GM10847 (cell line): ENCODE measurements around the gene PLSCR3.

Experiments
- POLR2A ChIP-seq: IDR thresholded peaks from 2 replicates; pipeline ENCODE4 v1.6.1; 2011; ENCODE audit not compliant: insufficient read length; ENCODE audit errors: extremely low read depth

PLSCR3 gene

DNA sequence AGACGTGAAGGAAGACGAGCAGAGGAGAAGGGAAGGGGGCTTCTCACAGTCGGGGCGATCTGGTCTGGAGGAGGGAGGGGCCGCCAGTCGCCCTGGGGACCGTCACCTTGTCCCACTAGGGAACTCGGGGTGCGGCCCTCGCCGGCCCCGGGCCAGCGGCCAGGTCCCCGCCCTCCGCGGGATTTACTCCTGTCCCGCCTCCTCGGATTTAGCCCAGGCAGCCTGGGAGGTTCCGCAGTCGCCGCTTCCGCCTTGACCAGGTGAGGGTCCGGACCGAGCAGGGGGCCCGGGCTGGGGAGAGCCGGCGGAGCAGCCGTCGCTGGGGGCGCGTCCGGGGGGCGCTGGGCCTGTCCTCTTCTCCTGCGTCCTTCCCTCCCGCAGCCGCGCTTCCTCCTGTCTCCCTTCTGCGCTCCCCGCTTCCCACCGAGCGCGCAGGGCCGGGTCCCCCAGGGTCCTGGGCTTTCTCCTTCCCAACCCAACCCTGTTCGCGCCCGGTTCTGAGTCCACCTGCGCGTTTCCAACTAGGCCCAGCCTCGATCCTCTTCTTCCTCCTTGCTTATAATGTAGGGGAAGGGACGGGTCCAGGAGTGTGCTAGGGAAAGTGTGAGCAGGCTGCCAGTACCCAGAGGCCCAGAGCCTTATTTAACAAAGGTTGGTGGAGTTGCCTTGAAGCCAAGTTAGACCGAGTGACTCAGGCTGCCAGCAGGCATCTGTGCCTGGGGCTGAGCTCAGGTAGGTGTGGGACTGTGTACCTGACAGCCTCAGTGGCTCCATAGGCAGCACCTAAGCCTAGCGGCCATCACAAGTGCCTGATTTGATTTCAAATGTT lies 13.3 kb downstream of the PLSCR3 start, which contains the start of gene TNK1:
TSS of gene TNK1 (plus strand) at position 235 of the 829 bp plus-strand sequence. CDS start 1,838 bp downstream, outside the sequence.
- TF ChIP-seq POLR2A: no peak

DNA sequence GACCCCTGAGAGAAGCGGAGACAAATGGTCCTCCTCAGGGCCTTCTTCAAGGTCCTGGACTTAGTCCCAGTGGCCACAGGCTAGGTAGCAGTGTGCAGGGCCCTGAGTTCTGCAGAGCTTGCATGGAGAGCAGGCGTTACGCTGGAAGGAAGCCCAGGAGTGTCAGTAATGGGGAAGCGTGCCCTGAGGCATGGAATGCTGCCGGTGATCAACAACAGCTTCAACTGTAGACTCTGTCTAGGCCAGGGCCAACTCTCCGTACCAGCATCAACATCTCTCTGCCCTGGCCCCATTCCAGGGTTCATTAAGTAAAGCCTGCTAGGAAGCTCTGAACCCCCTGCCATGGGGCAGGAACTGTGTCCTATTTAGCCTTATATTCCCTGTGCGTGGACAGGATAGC lies 14.0 kb downstream of the PLSCR3 start:
- no peak for TF ChIP-seq POLR2A

DNA sequence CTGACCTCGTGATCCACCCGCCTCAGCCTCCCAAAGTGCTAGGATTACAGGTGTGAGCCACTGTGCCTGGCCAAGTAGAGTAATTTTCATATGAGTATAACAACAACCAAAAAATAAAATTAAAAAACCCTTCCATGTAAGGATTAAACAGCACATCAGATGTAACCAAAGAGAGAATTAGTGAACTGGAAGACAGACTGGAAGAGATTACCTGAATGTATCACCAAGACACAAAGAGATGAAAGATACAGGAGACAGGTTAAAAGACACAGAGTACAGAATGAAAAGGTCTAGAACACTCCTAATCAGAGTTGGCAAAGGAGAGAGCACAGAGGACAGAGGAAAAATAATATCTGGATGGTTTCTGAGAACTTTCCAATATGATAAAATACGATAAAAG lies 15.2 kb downstream of the PLSCR3 start:
- TF ChIP-seq POLR2A: no peak

DNA sequence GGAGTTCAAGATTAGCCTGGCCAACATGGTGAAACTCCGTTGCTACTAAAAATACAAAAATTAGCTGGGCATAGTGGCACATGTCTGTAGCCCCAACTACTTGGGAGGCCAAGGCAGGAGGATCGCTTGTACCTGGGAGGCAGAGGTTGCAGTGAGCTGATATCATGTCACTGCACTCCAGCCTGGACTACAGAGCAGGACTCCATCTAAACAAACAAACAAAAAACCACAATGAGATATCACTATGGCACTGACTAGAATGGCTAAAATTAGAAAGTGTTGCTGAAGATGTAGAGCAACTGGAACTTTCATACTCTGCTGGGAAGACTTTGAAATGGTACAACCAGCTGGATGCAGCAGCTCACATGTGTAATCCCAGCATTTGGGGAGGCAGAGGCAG lies 20.0 kb downstream of the PLSCR3 start:
- TF ChIP-seq POLR2A: no peak

DNA sequence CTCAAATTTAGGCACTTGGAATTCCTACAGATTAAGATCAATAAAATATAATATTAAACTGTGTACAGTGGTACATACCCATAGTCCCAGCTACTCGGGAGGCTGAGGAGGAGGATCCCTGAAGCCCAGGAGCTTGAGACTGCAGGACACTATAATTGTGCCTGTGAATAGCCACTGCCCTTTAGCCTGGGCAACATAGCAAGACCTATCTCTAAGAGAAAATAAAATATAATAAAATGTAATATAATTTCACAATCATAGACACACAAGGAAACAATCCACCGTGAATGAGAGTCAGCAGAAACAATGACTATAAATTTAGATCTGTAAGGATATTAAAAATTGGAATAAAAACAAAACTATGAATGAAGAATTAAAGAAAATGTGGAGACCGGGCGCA lies 23.5 kb downstream of the PLSCR3 start:
- TF ChIP-seq POLR2A: no peak

DNA sequence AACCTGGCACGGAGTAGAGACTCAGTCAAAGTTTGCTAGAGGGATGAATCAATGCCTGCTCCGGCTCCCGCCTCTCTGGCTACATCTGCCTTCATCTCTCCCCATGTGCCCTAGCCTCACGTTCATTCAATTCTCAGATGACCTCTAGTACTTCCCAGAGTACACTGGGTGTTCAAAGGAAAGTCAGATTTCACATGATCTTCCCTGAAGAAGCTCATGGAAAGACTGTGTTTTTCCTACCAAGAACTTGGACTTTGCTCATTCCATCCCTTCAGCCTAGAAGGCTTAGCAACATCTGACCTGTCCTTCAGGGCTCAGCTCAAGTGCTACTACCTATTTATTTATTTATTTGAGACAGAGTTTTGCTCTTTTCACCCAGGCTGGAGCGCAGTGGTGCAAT lies 24.5 kb downstream of the PLSCR3 start:
- no peak for TF ChIP-seq POLR2A

DNA sequence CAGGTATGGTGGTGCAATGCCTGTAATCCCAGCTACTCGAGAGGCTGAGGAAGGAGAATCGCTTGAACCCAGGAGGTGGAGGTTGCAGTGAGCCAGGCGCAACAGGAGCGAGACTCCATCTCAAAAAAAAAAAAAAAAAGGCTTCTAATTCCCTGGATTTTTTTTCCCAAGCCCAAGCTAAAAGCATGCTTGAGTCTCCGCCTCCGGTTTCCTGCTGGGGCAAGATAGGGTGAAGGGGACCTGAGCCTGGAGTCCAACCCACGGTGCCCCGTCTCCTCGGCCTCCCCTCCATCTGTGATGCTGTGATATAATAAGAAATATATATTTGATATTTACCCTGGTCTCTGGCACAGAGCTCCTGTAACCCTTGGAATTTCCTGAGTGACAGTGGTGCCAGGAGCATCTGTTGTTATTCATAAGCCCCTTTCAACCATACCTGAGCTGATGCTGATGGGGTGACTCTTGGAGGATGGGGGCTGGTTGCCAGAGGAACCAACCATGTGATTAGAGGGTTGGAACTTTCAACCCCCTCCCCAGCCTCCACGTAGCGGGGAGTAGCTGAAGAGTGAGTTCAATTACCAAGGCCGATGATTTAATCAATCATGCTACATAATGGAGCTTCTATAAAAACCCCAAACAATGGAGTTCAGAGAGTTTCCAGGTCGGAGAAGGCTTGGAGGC lies 26.3 kb downstream of the PLSCR3 start:
- TF ChIP-seq POLR2A: no peak

DNA sequence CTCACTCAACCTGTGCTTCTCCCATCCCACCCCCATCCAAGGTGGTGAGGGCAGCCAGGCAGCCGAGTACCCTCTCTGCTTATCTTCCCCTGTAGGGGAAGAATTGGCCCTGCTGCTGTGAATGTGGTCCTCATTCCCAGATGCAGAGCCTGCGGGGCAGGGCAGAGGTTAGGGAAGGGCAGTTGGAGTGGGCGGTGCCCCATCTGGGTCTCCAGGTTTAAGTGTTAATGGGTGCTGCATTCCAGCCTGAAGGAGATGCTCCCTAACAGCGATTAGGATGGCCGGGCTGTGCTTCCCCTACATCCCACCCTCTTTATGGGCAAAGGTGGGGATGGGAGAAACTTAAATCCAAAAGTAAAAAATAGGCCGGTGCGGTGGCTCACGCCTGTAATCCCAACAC lies 27.2 kb downstream of the PLSCR3 start:
- TF ChIP-seq POLR2A: no peak

DNA sequence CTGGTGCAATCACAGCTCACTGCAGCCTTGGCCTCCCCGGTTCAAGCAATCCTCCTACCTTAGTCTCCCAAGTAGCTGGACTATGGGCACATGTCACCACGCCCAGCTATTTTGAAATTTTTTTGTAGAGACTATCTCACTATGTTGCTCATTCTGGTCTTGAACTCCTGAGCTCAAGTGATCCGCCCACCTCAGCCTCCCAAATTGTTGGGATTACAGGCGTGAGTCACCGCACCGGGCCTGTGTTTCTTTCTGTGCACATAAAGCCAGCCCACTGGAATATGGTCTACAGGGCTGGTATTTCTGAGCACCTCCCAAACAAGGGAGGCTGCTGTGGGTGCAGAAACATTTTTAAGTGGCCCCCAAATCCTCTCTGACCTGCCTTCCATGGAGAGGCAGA lies 31.0 kb downstream of the PLSCR3 start:
- TF ChIP-seq POLR2A: no peak

DNA sequence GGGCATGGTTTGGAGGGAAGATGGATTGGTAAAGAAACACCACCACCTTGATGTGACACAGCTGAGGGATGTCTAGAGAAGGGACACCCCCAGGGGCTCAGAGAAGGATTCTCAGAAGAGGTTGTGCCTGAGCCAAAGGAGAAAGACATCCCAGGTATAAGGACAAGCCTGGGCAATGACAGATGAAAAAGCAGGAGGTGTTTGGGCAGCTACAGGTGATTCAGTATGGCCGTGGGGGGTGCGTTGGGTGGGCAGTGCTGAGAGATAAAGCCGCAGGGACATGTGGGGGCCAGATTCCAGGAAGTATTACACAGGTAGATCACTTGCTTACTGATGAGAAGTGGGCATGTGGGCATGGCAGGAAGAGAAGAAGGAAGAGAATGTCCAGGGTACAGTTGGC lies 32.4 kb downstream of the PLSCR3 start:
- TF ChIP-seq POLR2A: no peak

DNA sequence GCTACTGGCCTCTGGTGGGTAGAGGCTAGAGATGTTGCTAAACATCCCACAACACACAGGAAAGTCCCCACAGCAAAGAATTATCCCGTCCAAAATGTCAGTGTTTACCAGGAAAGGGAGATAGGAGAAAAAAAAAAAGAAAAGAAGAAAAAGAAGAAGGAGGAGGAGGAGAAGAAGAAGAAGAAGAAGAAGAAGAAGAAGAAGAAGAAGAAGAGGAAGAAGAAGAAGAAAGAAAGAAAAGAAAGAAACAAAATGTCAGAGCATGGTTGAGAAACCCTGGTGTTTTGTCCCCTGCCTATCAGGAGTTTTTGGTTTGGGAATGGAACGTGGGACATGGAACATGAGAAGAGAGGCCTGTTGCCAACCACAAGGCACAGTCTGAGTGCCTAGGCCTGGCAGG lies 36.9 kb downstream of the PLSCR3 start:
- TF ChIP-seq POLR2A: no peak

DNA sequence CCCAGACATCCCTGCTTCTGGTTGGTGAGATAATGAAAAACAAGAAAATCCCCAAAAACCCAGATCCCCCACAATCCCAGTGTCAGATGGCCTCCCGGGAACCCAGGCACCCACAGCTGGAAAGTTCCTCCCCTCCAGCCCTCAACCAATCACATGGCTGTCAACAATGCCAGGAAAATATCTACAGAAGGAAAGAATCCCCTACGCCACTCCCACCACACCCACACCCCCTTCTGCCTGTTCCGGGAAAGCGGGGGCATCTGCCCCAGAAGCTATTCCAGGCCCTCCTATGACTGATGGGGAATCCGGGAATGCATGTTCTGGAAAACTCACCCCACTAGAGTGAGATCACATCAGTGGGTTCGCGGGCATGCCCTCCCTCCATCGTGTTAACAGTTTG lies 37.6 kb downstream of the PLSCR3 start:
- TF ChIP-seq POLR2A: no peak

DNA sequence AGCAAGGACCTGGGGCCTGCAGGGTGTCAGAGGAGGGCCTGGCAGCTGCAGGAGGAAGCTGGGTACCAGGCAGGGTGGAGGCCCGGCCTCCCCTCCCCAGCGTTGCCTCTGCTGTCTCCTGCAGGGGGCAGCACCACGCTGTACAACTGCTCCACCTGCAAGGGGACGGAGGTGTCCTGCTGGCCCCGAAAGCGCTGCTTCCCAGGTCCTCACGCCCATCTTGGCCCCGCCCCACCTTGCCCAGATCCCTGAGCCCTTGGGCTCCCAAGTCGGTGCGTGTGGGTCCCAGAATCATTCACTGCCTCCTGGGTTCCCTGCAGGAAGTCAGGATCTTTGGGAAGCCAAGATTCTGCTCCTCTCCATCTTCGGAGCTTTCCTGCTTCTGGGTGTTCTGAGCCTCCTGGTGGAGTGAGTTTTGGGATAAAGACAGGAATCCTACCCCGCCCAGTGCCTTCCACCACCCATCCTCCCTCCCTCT lies 38.2 kb downstream of the PLSCR3 start:
- TF ChIP-seq POLR2A: no peak

DNA sequence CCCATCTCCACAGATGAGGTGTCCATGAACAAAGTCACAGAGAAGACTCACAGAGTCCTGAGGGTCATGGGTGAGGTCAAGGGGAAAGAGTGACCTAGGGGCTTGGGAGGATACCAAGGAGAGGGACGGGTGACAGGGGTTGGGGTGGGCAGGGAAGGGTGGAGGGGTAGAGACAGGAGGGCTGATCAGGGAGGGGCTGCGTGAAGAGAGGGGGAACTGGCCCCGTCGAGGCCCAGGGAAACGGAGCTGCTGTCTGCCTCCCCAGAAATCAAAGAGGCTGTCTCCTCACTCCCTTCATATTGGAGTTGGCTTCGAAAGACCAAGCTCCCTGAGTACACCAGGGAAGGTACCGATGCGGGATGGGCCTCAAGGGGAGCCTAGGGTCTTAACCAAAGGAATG lies 38.8 kb downstream of the PLSCR3 start:
- no peak for TF ChIP-seq POLR2A

DNA sequence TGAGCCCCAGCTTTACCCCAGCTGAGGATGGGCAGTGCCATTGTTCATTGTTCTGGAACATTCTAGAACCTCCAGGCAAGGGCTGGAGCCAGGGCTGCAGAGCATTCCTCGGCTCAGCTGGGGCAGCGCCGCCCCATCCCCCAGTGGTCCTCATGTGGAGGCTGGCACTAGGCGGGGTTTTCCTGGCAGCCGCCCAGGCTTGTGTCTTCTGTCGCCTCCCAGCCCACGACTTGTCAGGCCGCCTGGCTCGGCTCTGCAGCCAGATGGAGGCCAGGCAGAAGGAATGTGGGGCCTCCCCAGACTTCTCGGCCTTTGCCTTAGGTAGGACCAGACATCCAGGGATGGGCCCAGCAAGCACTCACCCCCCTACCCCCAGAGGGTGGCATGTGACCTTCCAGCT lies 39.3 kb downstream of the PLSCR3 start, which contains the start of gene TMEM95:
TSS of gene TMEM95 (plus strand) at position 104 of the 400 bp plus-strand sequence. CDS start at position 153, 49 bp downstream.
- no peak for TF ChIP-seq POLR2A

DNA sequence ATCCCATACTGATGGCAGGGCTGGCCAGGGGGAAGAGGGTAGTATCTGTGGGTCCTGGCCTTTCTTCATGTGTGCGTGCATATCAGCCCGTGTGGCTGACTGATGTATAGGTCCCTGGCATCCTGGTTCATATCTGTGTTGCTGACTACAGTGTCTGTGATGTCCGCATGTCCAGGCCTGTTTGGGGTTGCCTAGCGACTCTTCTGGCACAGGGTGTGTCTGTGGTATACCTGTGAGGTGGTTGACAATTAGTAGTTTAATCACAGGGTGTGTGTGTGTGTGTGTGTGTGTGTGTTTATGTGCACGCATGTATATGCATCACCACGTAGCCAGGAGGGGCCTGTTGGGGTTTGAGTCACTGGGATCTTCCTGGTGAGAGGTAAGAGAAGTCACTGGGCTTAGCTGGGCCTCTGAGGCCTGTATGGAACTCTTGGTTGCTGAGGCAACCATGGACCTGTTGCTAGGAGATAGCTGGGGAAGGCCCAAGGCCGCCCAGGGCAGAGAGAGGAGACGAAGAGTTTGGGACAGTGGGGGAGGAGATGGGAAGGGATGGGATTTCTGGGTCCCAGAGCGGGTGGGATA lies 40.0 kb downstream of the PLSCR3 start:
- TF ChIP-seq POLR2A: no peak
